Endometrium (tissue), 2 donors: ENCODE measurements around the gene EML2.
"Not testable (repeated sequence)": the region's sequence is repeated elsewhere in the genome, so short reads cannot be mapped to it uniquely, and the experiment has no call there.

ENCODE experiments used
- FAIRE-seq: peaks from 2 replicates; lab custom pipeline; 2012; peaks lifted over from hg19 to GRCh38; lab: Jason Lieb, UNC
- donor health status: control.
- donor health status: control.

EML2 gene

DNA sequence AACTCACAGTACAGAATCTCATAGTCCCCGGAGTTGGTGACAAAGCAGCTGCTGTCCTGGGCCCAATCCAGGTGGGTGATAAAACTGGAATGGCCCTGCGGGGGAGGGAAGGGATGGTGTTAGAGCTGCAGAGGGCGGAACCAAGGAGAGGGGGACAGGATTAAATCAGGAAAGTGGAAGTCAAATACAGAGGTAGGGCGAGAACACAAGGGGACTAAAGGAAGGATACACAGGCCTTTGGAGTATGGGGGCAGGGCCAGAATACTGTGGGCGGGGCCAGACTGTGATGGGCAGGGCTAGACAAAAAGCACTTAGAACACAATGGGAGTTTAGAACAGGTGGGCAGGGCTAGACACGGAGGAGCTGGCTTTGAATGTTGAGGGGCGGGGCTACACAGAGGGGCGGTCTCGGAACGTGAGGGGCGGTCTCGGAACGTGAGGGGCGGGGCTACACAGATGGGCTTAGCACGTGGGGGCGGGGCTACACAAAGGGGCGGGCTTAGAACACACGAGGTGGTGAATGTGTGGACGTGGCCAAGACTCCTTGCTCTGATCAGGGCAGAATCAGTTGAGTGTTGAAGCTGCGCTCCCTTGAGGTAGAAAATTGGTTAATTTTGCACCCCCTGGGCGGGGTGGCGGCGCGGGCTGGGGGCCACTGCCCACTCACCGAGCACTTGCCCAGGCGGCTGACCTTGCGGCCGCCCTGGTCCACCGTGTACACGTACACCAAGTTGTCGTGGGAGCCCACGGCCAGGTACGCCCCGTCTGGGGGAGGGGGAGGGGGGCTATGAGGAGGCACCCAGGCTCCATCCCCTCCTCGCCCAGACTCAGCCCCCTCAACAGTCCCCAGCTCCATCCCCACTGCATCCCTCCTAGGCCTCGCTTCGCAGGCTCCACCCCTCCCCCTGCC is 23.1 kb downstream of the EML2 start:
- FAIRE-seq = no peak

DNA sequence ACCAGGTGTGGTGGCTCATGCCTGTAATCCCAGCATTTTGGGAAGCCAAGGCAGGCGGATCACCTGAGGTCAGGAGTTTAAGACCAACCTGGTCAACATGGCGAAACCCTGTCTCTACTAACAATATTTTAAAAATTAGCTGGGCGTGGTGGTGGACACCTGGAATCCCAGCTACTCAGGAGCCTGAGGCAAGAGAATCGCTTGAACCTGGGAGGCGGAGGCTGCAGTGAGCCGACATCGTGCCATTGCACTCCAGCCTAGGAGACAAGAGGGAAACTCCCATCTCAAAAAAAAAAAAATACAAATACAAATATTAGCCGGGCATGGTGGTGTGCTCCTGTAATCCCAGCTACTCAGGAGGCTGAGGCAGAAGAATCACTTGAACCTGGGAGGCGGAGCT is 24.1 kb downstream of the EML2 start:
- not testable (repeated sequence) for FAIRE-seq

- FAIRE-seq = no peak
Measured at GRCh38 chr19:45613926-45614725, 25.1 kb downstream of the EML2 start.

GRCh38 chr19:45608948-45609347 is 30.2 kb downstream of the EML2 start:
- FAIRE-seq = no peak

DNA sequence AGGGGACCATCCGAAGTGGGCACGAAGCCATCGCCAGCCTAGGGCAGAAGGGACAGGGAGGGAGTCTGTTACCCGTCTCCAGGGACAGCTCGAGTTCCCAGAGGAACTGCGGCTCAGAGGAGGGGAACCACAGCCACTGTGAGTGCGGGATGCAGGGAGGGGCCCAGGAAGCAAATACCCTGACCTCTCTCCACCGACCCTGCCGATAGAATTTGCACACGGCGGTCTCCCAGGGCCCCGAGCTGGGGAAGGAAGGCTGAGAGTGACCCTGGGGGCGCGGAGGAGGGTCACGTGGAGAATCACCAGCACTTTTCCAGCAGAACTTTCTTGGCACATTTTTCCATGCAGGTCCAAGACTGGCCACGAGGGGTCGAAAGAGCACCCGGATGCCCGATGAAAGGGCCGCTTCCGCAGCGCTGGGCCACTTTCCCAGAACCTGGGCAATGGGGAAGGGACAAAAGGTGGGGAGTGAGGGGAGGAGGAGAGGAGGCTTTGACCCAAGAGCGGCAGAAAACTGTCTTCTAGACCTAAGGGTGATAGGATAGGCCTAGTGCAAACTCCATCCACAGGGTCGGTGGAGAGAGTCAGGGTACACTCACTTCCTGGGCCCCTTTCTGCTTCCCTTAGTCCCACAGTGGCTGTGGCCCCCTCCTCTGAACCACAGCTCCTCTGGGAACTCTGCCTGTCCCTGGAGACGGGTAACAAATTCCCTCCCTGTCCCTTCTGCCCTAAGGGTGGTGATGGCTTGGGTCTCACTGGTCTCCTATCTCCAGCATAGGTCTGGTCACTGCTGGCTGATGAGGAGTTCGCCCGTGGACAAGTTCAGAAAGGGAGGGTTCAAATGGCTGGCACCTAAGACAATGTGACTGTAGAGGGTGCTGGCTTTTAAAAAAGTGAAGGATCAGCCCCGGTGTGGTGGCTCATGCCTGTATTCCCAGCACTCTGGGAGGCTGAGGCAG is 31.8 kb downstream of the EML2 start:
- FAIRE-seq = no peak

GRCh38 chr19:45601524-45602374 is 37.4 kb downstream of the EML2 start, which contains the start of gene GPR4:
Gene GPR4 (minus strand): TSS chr19:45602212. CDS start chr19:45591866, 10,346 bp downstream.
- no peak for FAIRE-seq

- FAIRE-seq = no peak
Measured at GRCh38 chr19:45601115-45601514, 38.1 kb downstream of the EML2 start.

DNA sequence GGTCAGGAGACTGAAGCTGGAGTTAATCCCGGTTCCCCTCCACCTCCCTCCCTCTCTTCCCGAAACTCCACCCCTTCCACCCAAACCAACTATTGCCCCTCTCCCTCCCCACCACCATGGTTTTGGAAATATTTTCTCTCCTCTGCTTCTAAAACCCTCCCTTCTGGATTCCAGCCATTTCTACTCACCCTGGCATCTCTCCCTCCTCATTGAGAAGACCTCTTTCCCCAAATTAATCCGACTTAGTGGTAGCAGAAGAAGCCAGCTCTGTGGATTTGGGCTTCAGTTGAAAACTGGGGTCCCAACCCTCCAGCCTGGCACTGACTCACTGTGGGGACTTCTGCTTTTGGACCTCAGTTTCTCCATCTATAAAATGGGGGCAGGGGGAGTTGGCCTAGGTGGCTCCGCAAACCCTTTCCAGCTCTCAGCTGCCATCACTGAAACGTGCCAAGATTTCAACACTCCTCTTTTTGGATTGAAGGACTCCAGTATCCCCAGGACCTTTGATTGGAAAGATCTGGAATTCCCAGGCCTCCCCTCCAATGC is 38.8 kb downstream of the EML2 start:
- FAIRE-seq = no peak

- no peak for FAIRE-seq
Measured at GRCh38 chr19:45599286-45599685, 39.9 kb downstream of the EML2 start.

DNA sequence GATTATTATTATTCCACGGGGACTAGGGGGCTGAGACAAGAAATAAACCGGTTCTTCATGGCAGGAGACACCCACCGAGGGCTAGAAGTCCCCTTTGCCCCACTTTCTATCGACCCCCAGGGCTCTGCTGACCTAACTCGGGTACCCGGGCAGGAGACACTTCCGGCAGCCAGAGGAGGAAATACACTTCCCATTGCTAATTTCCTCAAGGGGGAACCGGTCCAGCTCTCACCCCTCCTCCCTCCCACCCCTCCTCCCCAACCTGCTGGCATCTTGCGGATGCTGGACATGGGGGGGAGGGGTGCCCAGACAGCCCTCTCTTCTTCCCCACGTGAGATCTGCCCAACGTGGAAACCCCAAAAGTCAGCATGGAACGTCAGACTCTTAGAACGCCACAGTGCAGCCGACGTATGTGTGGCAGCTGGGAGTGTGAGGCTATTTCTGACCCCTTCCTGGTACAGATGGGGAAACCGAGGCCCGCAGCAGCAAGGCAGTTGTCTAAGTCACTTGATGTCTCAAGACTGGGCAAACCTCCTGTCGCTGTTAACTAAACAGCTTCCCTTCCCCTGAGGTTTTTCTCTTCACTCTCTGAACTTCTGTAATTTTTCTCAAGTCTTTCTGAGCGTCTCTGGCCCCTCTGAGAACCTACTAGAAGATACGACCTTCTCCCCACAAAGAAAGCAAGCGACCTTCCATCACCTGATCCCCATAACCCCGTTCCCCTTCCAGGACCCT is 40.8 kb downstream of the EML2 start:
- FAIRE-seq = no peak

- no peak for FAIRE-seq
Measured at GRCh38 chr19:45597425-45598111, 41.6 kb downstream of the EML2 start.

DNA sequence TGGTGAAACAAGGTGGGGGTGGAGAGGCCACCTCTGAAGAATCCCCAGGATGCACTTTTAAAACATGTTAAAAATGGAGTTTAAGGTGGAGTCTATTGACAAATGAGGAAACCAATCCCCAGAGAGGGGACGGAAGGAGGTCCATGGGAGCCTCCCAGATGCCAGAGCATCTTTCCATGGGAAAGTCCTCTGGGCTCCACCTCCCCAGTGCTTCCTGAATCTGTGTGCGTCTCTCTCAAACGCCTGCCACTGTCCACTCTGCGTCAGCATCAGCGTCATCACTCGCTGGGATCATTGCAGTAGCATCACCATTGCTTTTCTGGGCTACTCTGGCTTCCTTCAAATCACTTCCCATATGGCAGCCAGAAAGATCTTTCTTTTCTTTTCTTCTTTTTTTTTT is 43.4 kb downstream of the EML2 start:
- no peak for FAIRE-seq

DNA sequence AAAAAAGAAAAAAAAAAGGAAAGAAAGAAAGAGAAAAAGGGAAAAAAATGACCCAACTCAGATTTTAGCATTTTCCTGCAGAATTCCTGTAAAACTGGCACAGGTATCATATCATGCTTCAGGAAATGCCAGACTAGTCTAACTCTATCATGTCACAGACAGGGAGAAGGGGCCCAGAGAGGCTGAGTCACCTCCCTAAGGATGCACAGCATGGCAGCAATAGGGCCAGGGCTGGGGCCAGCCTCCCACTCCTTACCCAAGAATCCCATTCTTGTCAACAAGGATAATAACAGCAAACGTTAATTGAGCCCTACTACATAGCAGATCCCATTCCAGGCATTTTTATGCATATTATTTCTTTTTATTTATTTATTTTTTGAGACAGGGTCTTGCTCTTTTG is 45.7 kb downstream of the EML2 start:
- no peak for FAIRE-seq

- no peak for FAIRE-seq
Measured at GRCh38 chr19:45592366-45592765, 46.8 kb downstream of the EML2 start.

- FAIRE-seq = no peak
Measured at GRCh38 chr19:45591638-45592005, 47.6 kb downstream of the EML2 start.

GRCh38 chr19:45591004-45591637 is 48.1 kb downstream of the EML2 start:
- FAIRE-seq = no peak

DNA sequence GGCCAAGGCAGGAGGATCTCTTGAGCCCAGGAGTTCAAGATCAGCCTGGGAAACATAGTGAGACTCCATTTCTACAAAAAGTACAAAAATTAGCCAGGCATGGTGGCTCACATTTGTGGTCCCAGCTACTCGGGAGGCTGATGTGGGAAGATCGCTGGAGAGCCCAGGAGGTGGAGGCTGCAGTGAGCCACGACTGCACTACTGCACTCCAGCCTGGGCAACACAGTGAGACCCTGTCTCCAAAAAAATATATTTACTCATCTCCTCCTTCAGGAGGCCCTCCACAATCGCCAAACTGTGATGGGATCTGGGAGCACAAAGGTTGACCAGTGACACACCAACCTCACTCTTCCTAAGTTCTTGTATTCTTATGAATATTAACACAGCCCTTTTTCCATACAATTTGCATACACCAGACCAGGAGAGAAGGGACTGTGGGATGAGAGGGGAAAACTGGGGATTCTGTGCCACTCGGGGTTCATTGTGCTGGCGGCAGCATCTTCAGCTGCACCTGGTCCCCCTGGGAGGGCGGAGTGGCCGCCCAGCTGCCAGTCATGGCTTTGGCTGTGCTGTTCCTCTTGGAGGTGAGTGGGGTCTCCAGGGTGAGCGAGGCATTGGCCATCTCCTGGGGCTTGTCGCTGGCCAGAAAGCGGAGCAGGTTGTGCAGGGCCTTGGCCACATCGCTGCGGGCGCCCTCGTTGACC is 48.7 kb downstream of the EML2 start:
- no peak for FAIRE-seq

- no peak for FAIRE-seq
Measured at GRCh38 chr19:45589768-45590167, 49.4 kb downstream of the EML2 start.
